ENCODE results near the gene GAB2.

The GAB2 gene

GRCh38 chr11:78450866-78451265 lies 33.2 kb upstream of the GAB2 start:
- TF ChIP-seq POU6F1 (CRISPR knock-in tag; IDR thresholded peaks at IDR 0.05; ENCODE audit: borderline replicate concordance, low read depth): no peak
- no peak for ATAC-seq

GRCh38 chr11:78449866-78450265 lies 32.2 kb upstream of the GAB2 start:
- TF ChIP-seq BACH2 (CRISPR knock-in tag; IDR thresholded peaks at IDR 0.05; ENCODE audit: borderline replicate concordance) (no peak), ESRRG (CRISPR knock-in tag; IDR thresholded peaks at IDR 0.05) (no peak), OSR1 (CRISPR knock-in tag; IDR thresholded peaks at IDR 0.05) (no peak), ZNF565 (CRISPR knock-in tag; conservative IDR thresholded peaks at IDR 0.05; ENCODE audit: low read depth) (no peak), PATZ1 (CRISPR knock-in tag; IDR thresholded peaks at IDR 0.05; ENCODE audit: borderline replicate concordance) (no peak), ZFP3 (CRISPR knock-in tag; IDR thresholded peaks at IDR 0.05) (no peak), TOX (CRISPR knock-in tag; IDR thresholded peaks at IDR 0.05; ENCODE audit: borderline replicate concordance) (no peak), ZNF8 (CRISPR knock-in tag; IDR thresholded peaks at IDR 0.05) (no peak), POU6F1 (CRISPR knock-in tag; IDR thresholded peaks at IDR 0.05; ENCODE audit: borderline replicate concordance, low read depth) (no peak), RARB (CRISPR knock-in tag; IDR thresholded peaks at IDR 0.05) (no peak), ZC3H10 (CRISPR knock-in tag; IDR thresholded peaks at IDR 0.05) (no peak), SNAI2 (CRISPR knock-in tag; IDR thresholded peaks at IDR 0.05) (no peak), TSHZ2 (CRISPR knock-in tag; IDR thresholded peaks at IDR 0.05) (no peak), TCF4 (CRISPR knock-in tag; IDR thresholded peaks at IDR 0.05; ENCODE audit: borderline replicate concordance) (no peak), GLIS3 (CRISPR knock-in tag; IDR thresholded peaks at IDR 0.05) (no peak), ZFP30 (CRISPR knock-in tag; IDR thresholded peaks at IDR 0.05) (no peak), ZNF70 (CRISPR knock-in tag; IDR thresholded peaks at IDR 0.05) (no peak)
- no peak for ATAC-seq

- TF ChIP-seq ESRRG (CRISPR knock-in tag; IDR thresholded peaks at IDR 0.05) (no peak), ZFP30 (CRISPR knock-in tag; IDR thresholded peaks at IDR 0.05) (no peak), SNAI2 (CRISPR knock-in tag; IDR thresholded peaks at IDR 0.05) (no peak), ISL1 (CRISPR knock-in tag; IDR thresholded peaks at IDR 0.05) (no peak), OSR1 (CRISPR knock-in tag; IDR thresholded peaks at IDR 0.05) (no peak), ZNF70 (CRISPR knock-in tag; IDR thresholded peaks at IDR 0.05) (no peak), ZNF8 (CRISPR knock-in tag; IDR thresholded peaks at IDR 0.05) (no peak), TSHZ2 (CRISPR knock-in tag; IDR thresholded peaks at IDR 0.05) (no peak)
- TF ChIP-seq, protein P1, sequence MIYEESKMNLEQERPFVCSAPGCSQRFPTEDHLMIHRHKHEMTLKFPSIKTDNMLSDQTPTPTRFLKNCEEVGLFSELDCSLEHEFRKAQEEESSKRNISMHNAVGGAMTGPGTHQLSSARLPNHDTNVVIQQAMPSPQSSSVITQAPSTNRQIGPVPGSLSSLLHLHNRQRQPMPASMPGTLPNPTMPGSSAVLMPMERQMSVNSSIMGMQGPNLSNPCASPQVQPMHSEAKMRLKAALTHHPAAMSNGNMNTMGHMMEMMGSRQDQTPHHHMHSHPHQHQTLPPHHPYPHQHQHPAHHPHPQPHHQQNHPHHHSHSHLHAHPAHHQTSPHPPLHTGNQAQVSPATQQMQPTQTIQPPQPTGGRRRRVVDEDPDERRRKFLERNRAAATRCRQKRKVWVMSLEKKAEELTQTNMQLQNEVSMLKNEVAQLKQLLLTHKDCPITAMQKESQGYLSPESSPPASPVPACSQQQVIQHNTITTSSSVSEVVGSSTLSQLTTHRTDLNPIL (CRISPR knock-in tag; IDR thresholded peaks at IDR 0.05; ENCODE audit: low read depth): no peak
- ATAC-seq: no peak
Observed at GRCh38 chr11:78446210-78446609, 28.6 kb upstream of the GAB2 start.

Measured in SK-N-SH treated with all-trans-retinoic acid at 6 μM for 48 hours (cell line).